ENCODE results near the gene GDF3. TPM values are rescaled to one million over a fixed set of nuclear protein-coding genes. Genes with fewer than 3 reads are reported as not detected.
A peak's percentile ranks its signal among the peaks of the same experiment; 100 is the strongest.
"Not testable (repeated sequence)": the region's sequence is repeated elsewhere in the genome, so short reads cannot be mapped to it uniquely, and the experiment has no call there.

Gene GDF3
- total RNA-seq, 1 experiment from 2014 or later, result not detected

DNA sequence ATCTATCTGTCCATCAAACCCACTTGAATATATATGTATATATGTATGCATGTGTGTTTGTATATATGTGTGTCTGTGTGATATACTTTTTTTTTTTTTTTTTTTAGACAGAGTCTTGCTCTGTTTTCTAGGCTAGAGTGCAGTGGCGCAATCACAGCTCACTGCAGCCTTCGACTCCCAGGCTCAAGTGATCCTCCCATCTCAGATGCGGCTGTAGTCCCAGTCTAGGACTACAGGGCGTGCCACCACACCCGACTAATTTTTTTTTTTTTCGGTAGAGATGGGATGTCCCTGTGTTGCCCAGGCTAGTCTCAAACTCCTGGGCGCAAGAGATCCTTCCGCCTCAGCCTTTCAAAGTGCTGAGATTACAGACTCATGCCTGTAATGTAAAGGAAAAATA is 16.8 kb downstream of the GDF3 start:
- H3K4me1 Mint-ChIP-seq (ENCODE audit: low read depth, unreplicated experiment), result peaks cover 8% of the 10 kb centered on the region
- no peak overlapping the region for H3K27ac Mint-ChIP-seq (ENCODE audit: unreplicated experiment)
- no TSS peak for BruUV-seq (replicated peaks)
- H3K9me3 Mint-ChIP-seq (ENCODE audit: low read depth, unreplicated experiment), result no peaks in the 10 kb centered on the region
- no peak overlapping the region for H3K4me3 Mint-ChIP-seq (ENCODE audit: low read depth, unreplicated experiment)
- CTCF ChIA-PET, result interaction anchor here (0.5 to 1.0 kb wide), 3 partner anchors 47 to 167 kb away, joined by 3 read pairs; no protein-coding TSS in a partner anchor
- intact Hi-C loops (cut with micrococcal nuclease; ENCODE audit: unreplicated experiment), result no loop called here
- no peak for DNase-seq
- H3K27me3 Mint-ChIP-seq (ENCODE audit: unreplicated experiment), result no peaks in the 10 kb centered on the region
- no peaks in the 10 kb centered on the region for H3K36me3 Mint-ChIP-seq (ENCODE audit: insufficient read depth, unreplicated experiment)
- TF ChIP-seq, protein P1, sequence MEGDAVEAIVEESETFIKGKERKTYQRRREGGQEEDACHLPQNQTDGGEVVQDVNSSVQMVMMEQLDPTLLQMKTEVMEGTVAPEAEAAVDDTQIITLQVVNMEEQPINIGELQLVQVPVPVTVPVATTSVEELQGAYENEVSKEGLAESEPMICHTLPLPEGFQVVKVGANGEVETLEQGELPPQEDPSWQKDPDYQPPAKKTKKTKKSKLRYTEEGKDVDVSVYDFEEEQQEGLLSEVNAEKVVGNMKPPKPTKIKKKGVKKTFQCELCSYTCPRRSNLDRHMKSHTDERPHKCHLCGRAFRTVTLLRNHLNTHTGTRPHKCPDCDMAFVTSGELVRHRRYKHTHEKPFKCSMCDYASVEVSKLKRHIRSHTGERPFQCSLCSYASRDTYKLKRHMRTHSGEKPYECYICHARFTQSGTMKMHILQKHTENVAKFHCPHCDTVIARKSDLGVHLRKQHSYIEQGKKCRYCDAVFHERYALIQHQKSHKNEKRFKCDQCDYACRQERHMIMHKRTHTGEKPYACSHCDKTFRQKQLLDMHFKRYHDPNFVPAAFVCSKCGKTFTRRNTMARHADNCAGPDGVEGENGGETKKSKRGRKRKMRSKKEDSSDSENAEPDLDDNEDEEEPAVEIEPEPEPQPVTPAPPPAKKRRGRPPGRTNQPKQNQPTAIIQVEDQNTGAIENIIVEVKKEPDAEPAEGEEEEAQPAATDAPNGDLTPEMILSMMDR (IDR thresholded peaks at IDR 0.05; ENCODE audit: unreplicated experiment), result no peak

DNA sequence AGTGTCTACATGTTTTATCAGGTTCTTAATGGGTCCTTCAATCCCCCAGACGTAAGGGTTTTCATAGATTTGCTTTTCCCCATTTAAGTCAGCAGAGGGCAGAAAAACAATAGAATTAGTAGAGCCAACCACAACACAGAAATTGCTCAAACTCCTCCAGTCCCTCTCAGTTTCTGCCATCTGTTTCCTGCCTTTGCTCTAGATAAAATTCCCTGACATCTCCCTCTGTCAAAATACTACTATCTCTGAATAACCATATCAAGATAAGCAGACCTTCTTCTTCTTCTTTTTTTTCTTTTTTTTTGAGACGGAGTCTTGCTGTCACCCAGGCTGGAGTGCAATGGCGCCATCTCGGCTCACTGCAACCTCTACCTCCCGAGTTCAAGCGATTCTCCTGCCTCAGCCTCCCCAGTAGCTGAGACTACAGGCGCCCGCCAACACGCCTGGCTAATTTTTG is 18.1 kb downstream of the GDF3 start:
- H3K9me3 Mint-ChIP-seq (ENCODE audit: low read depth, unreplicated experiment); H3K27ac Mint-ChIP-seq (ENCODE audit: unreplicated experiment); H3K27me3 Mint-ChIP-seq (ENCODE audit: unreplicated experiment); H3K36me3 Mint-ChIP-seq (ENCODE audit: insufficient read depth, unreplicated experiment); BruUV-seq (replicated peaks); DNase-seq; H3K4me1 Mint-ChIP-seq (ENCODE audit: low read depth, unreplicated experiment): not testable (repeated sequence)
- H3K4me3 Mint-ChIP-seq (ENCODE audit: low read depth, unreplicated experiment), result peak overlapping the region; percentile 47
- intact Hi-C loops (cut with micrococcal nuclease; ENCODE audit: unreplicated experiment), result loop anchor here (1.0 kb wide), 1 partner anchor 130 kb away; no protein-coding TSS in a partner anchor
- CTCF ChIA-PET, result interaction anchor here (0.9 kb wide), 1 partner anchor 129 kb away, joined by 3 read pairs; no protein-coding TSS in a partner anchor
- TF ChIP-seq, protein P1 (IDR thresholded peaks at IDR 0.05; ENCODE audit: unreplicated experiment), result peak; percentile 30

DNA sequence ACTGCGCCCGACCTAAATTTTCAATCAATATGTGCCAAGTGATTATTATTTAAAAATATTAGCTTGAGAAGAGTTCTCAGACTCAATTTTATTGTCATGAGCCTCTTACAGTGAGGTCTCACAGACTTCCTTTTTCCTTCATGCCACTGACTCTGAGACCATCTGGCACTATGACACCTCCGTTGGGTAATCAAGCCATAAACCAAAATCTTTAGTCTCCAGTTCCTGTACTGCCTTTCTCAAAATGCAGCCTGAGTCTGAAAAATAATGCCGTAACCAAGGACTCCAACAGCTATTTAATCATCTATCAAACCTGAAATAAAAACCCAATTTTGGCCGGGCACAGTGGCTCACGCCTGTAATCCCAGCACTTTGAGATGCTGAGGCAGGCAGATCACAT is 20.1 kb downstream of the GDF3 start:
- H3K36me3 Mint-ChIP-seq (ENCODE audit: insufficient read depth, unreplicated experiment); H3K27me3 Mint-ChIP-seq (ENCODE audit: unreplicated experiment); H3K4me1 Mint-ChIP-seq (ENCODE audit: low read depth, unreplicated experiment); DNase-seq; H3K9me3 Mint-ChIP-seq (ENCODE audit: low read depth, unreplicated experiment); intact Hi-C loops (cut with micrococcal nuclease; ENCODE audit: unreplicated experiment); H3K27ac Mint-ChIP-seq (ENCODE audit: unreplicated experiment); H3K4me3 Mint-ChIP-seq (ENCODE audit: low read depth, unreplicated experiment); BruUV-seq (replicated peaks): not testable (repeated sequence)
- CTCF ChIA-PET, result interaction anchor here (0.6 to 1.4 kb wide), 3 partner anchors 9 to 258 kb away, joined by 3 to 6 read pairs (median 4); no protein-coding TSS in a partner anchor

DNA sequence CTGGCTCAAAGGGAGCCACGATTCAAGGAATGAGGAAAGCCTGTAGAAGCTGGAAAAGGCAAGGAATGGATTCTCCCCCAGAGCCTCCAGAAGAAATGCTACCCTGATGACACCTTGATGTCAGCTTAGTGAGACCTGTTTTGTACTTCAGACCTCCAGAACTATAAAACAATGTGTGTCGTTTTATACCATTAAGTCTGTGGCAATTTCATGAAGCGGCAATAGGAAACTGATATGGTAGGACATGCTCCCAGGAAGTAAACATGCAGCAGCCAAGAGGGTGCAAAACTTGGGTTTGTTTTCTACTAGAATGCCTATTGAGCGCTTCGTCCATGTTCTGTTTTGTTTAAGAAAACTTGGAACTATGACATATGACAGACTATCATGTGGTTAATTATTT is 27.4 kb downstream of the GDF3 start:
- no TSS peak for BruUV-seq (replicated peaks)
- Mint-ChIP-seq H3K27me3 (ENCODE audit: unreplicated experiment) (no peaks in the 10 kb centered on the region), H3K9me3 (ENCODE audit: low read depth, unreplicated experiment) (no peaks in the 10 kb centered on the region), H3K36me3 (ENCODE audit: insufficient read depth, unreplicated experiment) (no peaks in the 10 kb centered on the region), H3K4me3 (ENCODE audit: low read depth, unreplicated experiment) (no peak overlapping the region), H3K27ac (ENCODE audit: unreplicated experiment) (no peak overlapping the region), H3K4me1 (ENCODE audit: low read depth, unreplicated experiment) (peaks cover 17% of the 10 kb centered on the region)
- DNase-seq, result no peak
- intact Hi-C loops (cut with micrococcal nuclease; ENCODE audit: unreplicated experiment), result no loop called here
- TF ChIP-seq, protein P1 (IDR thresholded peaks at IDR 0.05; ENCODE audit: unreplicated experiment), result no peak
- CTCF ChIA-PET, result no interaction called here

DNA sequence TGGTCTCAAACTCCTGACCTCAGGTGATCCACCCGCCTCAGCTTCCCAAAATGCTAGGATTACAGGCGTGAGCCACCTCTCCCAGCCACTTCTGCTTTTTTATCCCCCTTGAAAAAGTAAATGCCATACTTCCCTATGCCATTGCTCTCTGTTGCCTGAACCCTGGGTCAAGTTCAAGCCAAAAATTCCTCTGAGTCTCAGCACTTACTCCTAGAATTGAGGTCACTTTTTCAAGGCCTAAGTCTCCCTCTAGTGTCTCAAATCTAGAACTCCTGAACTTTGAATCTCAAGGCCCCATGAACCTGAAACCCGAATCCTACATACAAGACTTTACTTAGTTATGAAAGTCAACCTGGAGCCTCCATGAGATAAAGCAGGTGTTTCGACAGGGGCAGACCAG is 28.4 kb downstream of the GDF3 start:
- Mint-ChIP-seq H3K9me3 (ENCODE audit: low read depth, unreplicated experiment) (no peaks in the 10 kb centered on the region), H3K27me3 (ENCODE audit: unreplicated experiment) (no peaks in the 10 kb centered on the region), H3K36me3 (ENCODE audit: insufficient read depth, unreplicated experiment) (no peaks in the 10 kb centered on the region), H3K4me1 (ENCODE audit: low read depth, unreplicated experiment) (peaks cover 17% of the 10 kb centered on the region), H3K4me3 (ENCODE audit: low read depth, unreplicated experiment) (no peak overlapping the region), H3K27ac (ENCODE audit: unreplicated experiment) (no peak overlapping the region)
- TF ChIP-seq, protein P1 (IDR thresholded peaks at IDR 0.05; ENCODE audit: unreplicated experiment), result no peak
- DNase-seq, result no peak
- CTCF ChIA-PET, result interaction anchor here (0.5 to 1.3 kb wide), 2 partner anchors 49 to 131 kb away, joined by 3 read pairs; no protein-coding TSS in a partner anchor
- BruUV-seq (replicated peaks), result no TSS peak
- intact Hi-C loops (cut with micrococcal nuclease; ENCODE audit: unreplicated experiment), result no loop called here

Measured in Calu3 (cell line).